PFSK-1 (cell line): ENCODE measurements around the gene MAD1L1.

Experiments
- FOXP2 ChIP-seq: optimal IDR thresholded peaks from 2 replicates; pipeline ENCODE3; 2011; ENCODE audit warnings: borderline replicate concordance, control low read depth, inconsistent platforms; ENCODE audit not compliant: insufficient read depth; ENCODE audit errors: extremely low read length, extremely low read depth
- POLR2AphosphoS5 ChIP-seq: IDR thresholded peaks from 2 replicates; pipeline ENCODE4 v1.6.1; 2012; ENCODE audit warnings: low read depth, mild to moderate bottlenecking, control low read depth, low read length, moderate library complexity
- SIN3A ChIP-seq: IDR thresholded peaks from 2 replicates; pipeline ENCODE4 v1.6.1; 2012; ENCODE audit warnings: mild to moderate bottlenecking, low read length, moderate library complexity, borderline replicate concordance; ENCODE audit not compliant: insufficient read depth
- TAF1 ChIP-seq: IDR thresholded peaks from 2 replicates; pipeline ENCODE4 v1.6.1; 2012; ENCODE audit warnings: low read length, control low read depth, borderline replicate concordance; ENCODE audit not compliant: insufficient read depth
- TF ChIP-seq, protein P1 (sequence below), 2 experiments: IDR thresholded peaks; 2 replicates each; pipeline versions ENCODE4 v1.6.1 to v1.8.0; 2011 to 2012; ENCODE audit warnings: low read depth in 2 of 2, low read length in 2 of 2, control low read depth in 1 of 2, inconsistent platforms in 1 of 2, mild to moderate bottlenecking in 1 of 2, moderate library complexity in 1 of 2; ENCODE audit not compliant: insufficient read depth in 1 of 2

MAD1L1 gene

DNA sequence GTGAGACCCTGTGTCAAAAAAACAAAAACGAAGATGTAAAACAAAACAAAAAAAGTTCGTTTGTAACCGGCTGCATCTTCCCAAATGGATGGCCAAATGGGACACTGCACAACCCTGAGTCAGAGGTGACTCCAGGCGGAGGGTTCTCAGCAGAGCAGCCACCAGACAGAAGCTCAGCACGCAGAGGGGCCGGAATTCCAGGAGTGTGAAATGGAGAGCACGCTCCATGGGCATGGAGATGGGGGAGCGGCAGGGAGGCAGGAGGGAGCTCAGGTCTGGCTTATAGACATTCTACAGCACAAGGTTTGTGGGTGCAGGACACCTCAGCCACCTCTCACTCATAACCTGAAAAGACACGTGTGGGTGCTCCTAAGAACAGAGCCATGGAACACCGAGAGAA, 227.0 kb downstream of the MAD1L1 start:
- TF ChIP-seq SIN3A, result no peak
- TF ChIP-seq, protein P1, sequence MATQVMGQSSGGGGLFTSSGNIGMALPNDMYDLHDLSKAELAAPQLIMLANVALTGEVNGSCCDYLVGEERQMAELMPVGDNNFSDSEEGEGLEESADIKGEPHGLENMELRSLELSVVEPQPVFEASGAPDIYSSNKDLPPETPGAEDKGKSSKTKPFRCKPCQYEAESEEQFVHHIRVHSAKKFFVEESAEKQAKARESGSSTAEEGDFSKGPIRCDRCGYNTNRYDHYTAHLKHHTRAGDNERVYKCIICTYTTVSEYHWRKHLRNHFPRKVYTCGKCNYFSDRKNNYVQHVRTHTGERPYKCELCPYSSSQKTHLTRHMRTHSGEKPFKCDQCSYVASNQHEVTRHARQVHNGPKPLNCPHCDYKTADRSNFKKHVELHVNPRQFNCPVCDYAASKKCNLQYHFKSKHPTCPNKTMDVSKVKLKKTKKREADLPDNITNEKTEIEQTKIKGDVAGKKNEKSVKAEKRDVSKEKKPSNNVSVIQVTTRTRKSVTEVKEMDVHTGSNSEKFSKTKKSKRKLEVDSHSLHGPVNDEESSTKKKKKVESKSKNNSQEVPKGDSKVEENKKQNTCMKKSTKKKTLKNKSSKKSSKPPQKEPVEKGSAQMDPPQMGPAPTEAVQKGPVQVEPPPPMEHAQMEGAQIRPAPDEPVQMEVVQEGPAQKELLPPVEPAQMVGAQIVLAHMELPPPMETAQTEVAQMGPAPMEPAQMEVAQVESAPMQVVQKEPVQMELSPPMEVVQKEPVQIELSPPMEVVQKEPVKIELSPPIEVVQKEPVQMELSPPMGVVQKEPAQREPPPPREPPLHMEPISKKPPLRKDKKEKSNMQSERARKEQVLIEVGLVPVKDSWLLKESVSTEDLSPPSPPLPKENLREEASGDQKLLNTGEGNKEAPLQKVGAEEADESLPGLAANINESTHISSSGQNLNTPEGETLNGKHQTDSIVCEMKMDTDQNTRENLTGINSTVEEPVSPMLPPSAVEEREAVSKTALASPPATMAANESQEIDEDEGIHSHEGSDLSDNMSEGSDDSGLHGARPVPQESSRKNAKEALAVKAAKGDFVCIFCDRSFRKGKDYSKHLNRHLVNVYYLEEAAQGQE (IDR thresholded peaks at IDR 0.05; ENCODE audit: insufficient read depth in 1 of 2, low read depth in 2 of 2, low read length in 2 of 2), result no peak

DNA sequence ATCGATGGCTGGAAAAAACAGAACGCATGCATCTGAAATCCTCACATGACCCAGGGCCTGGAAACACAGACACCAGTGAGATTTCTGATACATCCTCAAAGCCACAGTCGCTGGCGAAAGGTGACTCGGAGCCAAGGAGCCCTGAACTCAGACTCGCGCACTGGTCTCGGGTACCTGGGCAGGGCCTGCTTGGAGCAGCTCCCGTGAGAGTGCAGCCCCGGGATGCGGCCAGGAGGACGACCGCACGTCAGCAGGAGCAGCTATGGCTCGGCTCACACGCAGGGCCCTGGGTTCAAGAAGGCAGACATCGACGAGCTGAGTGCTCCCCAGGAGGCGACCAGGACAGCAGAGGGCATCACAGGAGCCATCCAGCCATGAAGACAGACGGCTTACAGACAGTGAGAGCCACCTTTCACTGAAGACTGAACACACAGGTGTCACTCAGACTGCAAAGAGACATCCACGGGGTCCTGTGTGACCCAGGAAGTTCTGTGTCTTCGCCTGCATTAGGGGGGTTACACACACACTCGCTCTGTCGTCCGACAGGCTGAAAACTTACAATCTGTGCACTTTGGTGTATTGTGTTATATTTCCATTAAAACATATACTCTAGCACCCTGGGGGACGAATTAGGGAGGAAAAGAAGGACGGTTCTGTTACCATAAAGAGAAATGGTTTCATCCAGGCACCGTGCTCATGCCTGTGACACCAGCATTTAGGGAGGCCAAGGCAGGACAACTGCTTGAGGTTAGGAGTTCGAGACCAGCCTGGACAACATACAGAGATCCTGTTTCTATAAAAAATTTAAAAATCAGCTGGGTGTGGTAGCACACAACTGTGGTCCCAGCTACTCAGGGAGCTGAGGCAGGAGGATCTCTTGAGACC, 227.7 kb downstream of the MAD1L1 start:
- TF ChIP-seq, protein P1 (IDR thresholded peaks at IDR 0.05; ENCODE audit: insufficient read depth in 1 of 2, low read depth in 2 of 2, low read length in 2 of 2), result no peak
- no peak for TF ChIP-seq TAF1
- no peak for TF ChIP-seq FOXP2
- TF ChIP-seq SIN3A, result no peak
- TF ChIP-seq POLR2AphosphoS5, result no peak

DNA sequence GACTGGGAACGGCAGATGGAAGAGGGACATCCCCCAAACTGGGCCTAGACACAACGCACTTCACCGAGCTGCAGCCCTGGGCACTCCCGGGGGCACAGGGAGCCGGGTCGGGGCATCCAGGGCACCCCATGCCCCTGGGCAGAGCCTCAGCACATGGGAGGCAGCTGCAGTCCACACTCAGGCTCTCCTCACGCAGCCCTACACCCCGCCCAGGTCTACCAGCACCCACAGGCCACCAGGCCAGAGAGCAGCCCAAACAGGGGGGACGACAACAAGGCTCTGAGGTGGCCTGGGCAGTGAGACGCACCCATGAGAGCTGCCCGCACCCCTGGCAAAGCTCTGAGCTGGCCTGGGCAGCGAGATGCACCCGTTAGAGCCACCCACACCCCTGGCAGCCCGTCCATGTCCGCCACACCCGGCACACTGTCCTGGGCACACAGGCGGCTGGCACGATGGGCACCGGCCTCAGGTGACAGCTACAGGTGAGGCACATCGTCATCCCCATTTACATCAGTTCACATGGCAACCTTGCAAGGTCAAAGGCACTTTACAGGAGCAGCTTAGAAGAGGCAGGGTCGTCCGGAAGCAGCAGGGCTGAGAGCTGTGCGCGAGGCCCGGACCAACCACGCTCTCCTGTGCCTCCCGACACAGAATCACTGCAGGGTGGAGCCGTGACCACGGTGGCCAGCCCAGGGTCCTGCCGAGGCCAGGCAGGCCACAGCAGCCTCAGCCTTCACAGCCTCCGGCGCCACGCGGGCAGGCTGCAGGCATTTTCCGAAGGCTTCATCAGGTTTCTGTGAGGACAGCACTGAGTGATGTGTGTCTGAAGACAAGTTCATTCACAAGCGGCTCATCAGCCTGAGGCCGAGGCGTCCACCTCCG, 228.6 kb downstream of the MAD1L1 start:
- TF ChIP-seq POLR2AphosphoS5 (no peak), FOXP2 (no peak)

DNA sequence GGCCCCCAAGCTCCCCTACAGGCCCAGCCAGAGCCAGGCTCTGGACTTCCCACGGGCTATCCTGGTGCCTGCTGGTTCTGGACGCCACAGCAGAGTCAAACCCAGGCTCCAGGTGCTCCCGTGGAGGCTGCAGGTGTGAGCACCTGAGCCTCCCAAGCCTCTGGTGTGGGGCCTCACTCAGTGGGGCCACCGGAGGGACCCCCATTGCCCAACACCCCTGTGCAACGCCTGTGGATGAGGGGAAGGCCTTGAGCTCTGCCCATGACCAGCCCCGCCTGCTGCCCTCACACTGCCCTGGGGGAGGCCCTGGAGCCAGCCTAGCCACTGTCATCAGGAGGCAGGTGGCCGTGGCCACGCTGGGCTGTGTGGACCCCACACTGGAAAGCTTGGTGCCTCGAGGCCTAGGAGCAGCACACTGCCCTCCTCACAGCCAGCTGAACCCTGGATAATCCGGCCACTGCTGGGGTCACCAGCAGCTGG, 229.3 kb downstream of the MAD1L1 start:
- no peak for TF ChIP-seq TAF1
- no peak for TF ChIP-seq FOXP2
- no peak for TF ChIP-seq SIN3A
- no peak for TF ChIP-seq POLR2AphosphoS5
- TF ChIP-seq, protein P1 (IDR thresholded peaks at IDR 0.05; ENCODE audit: insufficient read depth in 1 of 2, low read depth in 2 of 2, low read length in 2 of 2), result no peak

DNA sequence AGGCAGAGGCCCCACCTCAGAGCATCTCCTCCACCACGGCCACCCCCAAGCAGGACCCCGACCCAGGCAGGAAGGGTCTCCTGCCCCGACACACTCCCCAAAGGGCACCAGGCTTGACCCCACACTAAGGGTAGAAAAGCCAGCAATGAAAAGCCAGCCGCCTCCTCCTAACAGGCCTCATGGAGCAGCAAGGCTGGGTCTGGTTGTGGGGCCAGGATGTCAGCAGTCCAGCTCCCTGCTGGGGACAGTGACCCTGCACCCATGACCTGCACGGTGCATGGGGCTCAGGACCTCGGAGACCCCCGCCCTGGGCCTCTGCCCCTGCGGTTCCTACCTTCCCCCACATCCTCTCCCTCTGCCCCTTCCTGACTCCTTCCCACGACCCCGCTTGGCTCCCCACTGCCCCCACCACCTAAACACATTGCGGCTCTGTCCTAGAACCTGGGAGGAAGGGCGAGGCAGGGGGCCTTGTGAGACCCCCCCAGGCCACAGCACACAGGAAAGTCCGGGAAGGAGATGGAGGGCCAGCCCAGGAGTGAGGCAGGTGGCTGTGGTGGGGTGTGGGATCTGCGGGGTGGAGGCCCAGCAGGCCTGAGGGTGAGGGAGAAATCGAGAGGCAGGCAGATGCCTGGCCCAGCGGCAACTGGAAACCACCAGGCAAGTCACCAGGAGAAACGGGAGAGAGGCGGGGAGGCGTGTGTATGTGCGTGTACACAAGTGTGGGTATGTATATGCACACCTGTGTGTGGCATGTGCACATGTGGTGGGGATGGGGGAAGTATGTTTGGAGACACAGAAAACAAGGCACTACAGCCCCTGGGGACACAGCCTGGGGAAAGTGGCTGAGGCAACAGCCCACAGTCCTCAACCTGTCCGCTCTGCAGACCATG, 229.9 kb downstream of the MAD1L1 start:
- TF ChIP-seq SIN3A, result no peak
- TF ChIP-seq FOXP2, result no peak
- no peak for TF ChIP-seq POLR2AphosphoS5
- no peak for TF ChIP-seq TAF1
- TF ChIP-seq, protein P1 (IDR thresholded peaks at IDR 0.05; ENCODE audit: insufficient read depth in 1 of 2, low read depth in 2 of 2, low read length in 2 of 2), result no peak
